ENCODE results near the gene TTBK1. TPM values are rescaled to one million over a fixed set of nuclear protein-coding genes. Genes with fewer than 3 reads are reported as not detected.

Gene TTBK1
- total RNA-seq (10 to 100 TPM in 1 of 2 donors, 1 to 10 TPM in 1; 6.1 to 12.3 TPM), polyA plus RNA-seq (ENCODE audit: insufficient read length in 2 of 2) (10 to 100 TPM; 26.3 to 29.9 TPM)
- long read RNA-seq, donor 1, full-length matches to known transcripts = 1 of 1 reads
- long read RNA-seq, donor 1, partial matches to known transcripts = 0 of 1 reads
- long read RNA-seq, donor 1, other reads (novel, unspliced or antisense) = 0 of 1 reads
- long read RNA-seq, donor 2 = 0 reads
- long read RNA-seq, donor 3 = 0 reads
- long read RNA-seq, donor 4 = 0 reads

GRCh38 chr6:43242908-43243663 lies at the start of gene TTBK1:
TSS of gene TTBK1 (plus strand) at chr6:43243481. CDS start at chr6:43246661, 3,180 bp downstream.
- peaks cover 15% of the 10 kb centered on the region for H3K27me3 ChIP-seq (ENCODE audit: control insufficient read depth, insufficient read depth, low read length)
- 6% methylated on average over 47 of the region's 47 CpGs for WGBS (ENCODE audit: insufficient coverage)
- peaks cover 7% of the 10 kb centered on the region for H3K36me3 ChIP-seq (ENCODE audit: control insufficient read depth, insufficient read depth, low read length)
- no peaks in the 10 kb centered on the region for H3K9me3 ChIP-seq (ENCODE audit: control insufficient read depth, insufficient read depth, low read length)
- H3K4me1 ChIP-seq (ENCODE audit: control insufficient read depth, insufficient read depth, low read length) = peaks cover 35% of the 10 kb centered on the region
- H3K4me3 ChIP-seq (ENCODE audit: low read depth, low read length) = peak within 1 kb of the TSS; percentile 35
- H3K27ac ChIP-seq (ENCODE audit: low read depth, low read length) = no peak within 1 kb of the TSS
- peak in 4 of 6 donors; percentile 46 to 93 (median 66) for DNase-seq (ENCODE audit: low read depth in 4 of 6, low spot score in 6 of 6)

- no peak for DNase-seq (ENCODE audit: low read depth in 4 of 6, low spot score in 6 of 6)
- no peaks in the 10 kb centered on the region for H3K27me3 ChIP-seq (ENCODE audit: control insufficient read depth, insufficient read depth, low read length)
- no peak overlapping the region for H3K27ac ChIP-seq (ENCODE audit: low read depth, low read length)
- no peaks in the 10 kb centered on the region for H3K4me1 ChIP-seq (ENCODE audit: control insufficient read depth, insufficient read depth, low read length)
- peaks cover 74% of the 10 kb centered on the region for H3K36me3 ChIP-seq (ENCODE audit: control insufficient read depth, insufficient read depth, low read length)
- 89% methylated on average over 4 of the region's 5 CpGs for WGBS (ENCODE audit: insufficient coverage)
- H3K9me3 ChIP-seq (ENCODE audit: control insufficient read depth, insufficient read depth, low read length) = no peaks in the 10 kb centered on the region
- no peak overlapping the region for H3K4me3 ChIP-seq (ENCODE audit: low read depth, low read length)
Measured at GRCh38 chr6:43193929-43194328, 49.4 kb upstream of the TTBK1 start.

- no peak overlapping the region for H3K4me3 ChIP-seq (ENCODE audit: low read depth, low read length)
- H3K27ac ChIP-seq (ENCODE audit: low read depth, low read length) = no peak overlapping the region
- no peaks in the 10 kb centered on the region for H3K9me3 ChIP-seq (ENCODE audit: control insufficient read depth, insufficient read depth, low read length)
- WGBS (ENCODE audit: insufficient coverage) = 71% methylated on average over 4 of the region's 5 CpGs
- H3K36me3 ChIP-seq (ENCODE audit: control insufficient read depth, insufficient read depth, low read length) = peaks cover 82% of the 10 kb centered on the region
- H3K27me3 ChIP-seq (ENCODE audit: control insufficient read depth, insufficient read depth, low read length) = no peaks in the 10 kb centered on the region
- no peak for DNase-seq (ENCODE audit: low read depth in 4 of 6, low spot score in 6 of 6)
- H3K4me1 ChIP-seq (ENCODE audit: control insufficient read depth, insufficient read depth, low read length) = no peaks in the 10 kb centered on the region
Measured at GRCh38 chr6:43196337-43196736, 46.9 kb upstream of the TTBK1 start.

GRCh38 chr6:43199912-43200311 lies 43.4 kb upstream of the TTBK1 start:
- Histone ChIP-seq H3K4me1 (ENCODE audit: control insufficient read depth, insufficient read depth, low read length) (no peaks in the 10 kb centered on the region), H3K9me3 (ENCODE audit: control insufficient read depth, insufficient read depth, low read length) (no peaks in the 10 kb centered on the region), H3K27ac (ENCODE audit: low read depth, low read length) (no peak overlapping the region), H3K36me3 (ENCODE audit: control insufficient read depth, insufficient read depth, low read length) (peaks cover 75% of the 10 kb centered on the region), H3K4me3 (ENCODE audit: low read depth, low read length) (no peak overlapping the region), H3K27me3 (ENCODE audit: control insufficient read depth, insufficient read depth, low read length) (no peaks in the 10 kb centered on the region)
- WGBS (ENCODE audit: insufficient coverage) = 87% methylated on average over 4 of the region's 6 CpGs
- no peak for DNase-seq (ENCODE audit: low read depth in 4 of 6, low spot score in 6 of 6)

GRCh38 chr6:43200541-43200940 lies 42.7 kb upstream of the TTBK1 start:
- DNase-seq (ENCODE audit: low read depth in 4 of 6, low spot score in 6 of 6) = no peak
- Histone ChIP-seq H3K27me3 (ENCODE audit: control insufficient read depth, insufficient read depth, low read length) (no peaks in the 10 kb centered on the region), H3K4me1 (ENCODE audit: control insufficient read depth, insufficient read depth, low read length) (no peaks in the 10 kb centered on the region), H3K4me3 (ENCODE audit: low read depth, low read length) (no peak overlapping the region), H3K9me3 (ENCODE audit: control insufficient read depth, insufficient read depth, low read length) (no peaks in the 10 kb centered on the region), H3K27ac (ENCODE audit: low read depth, low read length) (no peak overlapping the region), H3K36me3 (ENCODE audit: control insufficient read depth, insufficient read depth, low read length) (peaks cover 77% of the 10 kb centered on the region)
- no CpG with 5 or more reads among the region's 6 CpGs for WGBS (ENCODE audit: insufficient coverage)

GRCh38 chr6:43202451-43202850 lies 40.8 kb upstream of the TTBK1 start:
- Histone ChIP-seq H3K4me1 (ENCODE audit: control insufficient read depth, insufficient read depth, low read length) (no peaks in the 10 kb centered on the region), H3K4me3 (ENCODE audit: low read depth, low read length) (no peak overlapping the region), H3K27me3 (ENCODE audit: control insufficient read depth, insufficient read depth, low read length) (no peaks in the 10 kb centered on the region), H3K36me3 (ENCODE audit: control insufficient read depth, insufficient read depth, low read length) (peaks cover 67% of the 10 kb centered on the region), H3K27ac (ENCODE audit: low read depth, low read length) (no peak overlapping the region), H3K9me3 (ENCODE audit: control insufficient read depth, insufficient read depth, low read length) (no peaks in the 10 kb centered on the region)
- no CpG with 5 or more reads among the region's 5 CpGs for WGBS (ENCODE audit: insufficient coverage)
- no peak for DNase-seq (ENCODE audit: low read depth in 4 of 6, low spot score in 6 of 6)

- no peaks in the 10 kb centered on the region for H3K9me3 ChIP-seq (ENCODE audit: control insufficient read depth, insufficient read depth, low read length)
- H3K27me3 ChIP-seq (ENCODE audit: control insufficient read depth, insufficient read depth, low read length) = no peaks in the 10 kb centered on the region
- no peaks in the 10 kb centered on the region for H3K4me1 ChIP-seq (ENCODE audit: control insufficient read depth, insufficient read depth, low read length)
- H3K36me3 ChIP-seq (ENCODE audit: control insufficient read depth, insufficient read depth, low read length) = peaks cover 62% of the 10 kb centered on the region
- WGBS (ENCODE audit: insufficient coverage) = 89% methylated on average over 17 of the region's 17 CpGs
- H3K4me3 ChIP-seq (ENCODE audit: low read depth, low read length) = no peak overlapping the region
- no peak overlapping the region for H3K27ac ChIP-seq (ENCODE audit: low read depth, low read length)
- DNase-seq (ENCODE audit: low read depth in 4 of 6, low spot score in 6 of 6) = no peak
Measured at GRCh38 chr6:43203029-43203717, 40.1 kb upstream of the TTBK1 start.

- no peaks in the 10 kb centered on the region for H3K9me3 ChIP-seq (ENCODE audit: control insufficient read depth, insufficient read depth, low read length)
- H3K27ac ChIP-seq (ENCODE audit: low read depth, low read length) = no peak overlapping the region
- H3K4me3 ChIP-seq (ENCODE audit: low read depth, low read length) = no peak overlapping the region
- H3K36me3 ChIP-seq (ENCODE audit: control insufficient read depth, insufficient read depth, low read length) = peaks cover 59% of the 10 kb centered on the region
- no peak for DNase-seq (ENCODE audit: low read depth in 4 of 6, low spot score in 6 of 6)
- H3K27me3 ChIP-seq (ENCODE audit: control insufficient read depth, insufficient read depth, low read length) = no peaks in the 10 kb centered on the region
- 84% methylated on average over 8 of the region's 8 CpGs for WGBS (ENCODE audit: insufficient coverage)
- H3K4me1 ChIP-seq (ENCODE audit: control insufficient read depth, insufficient read depth, low read length) = no peaks in the 10 kb centered on the region
Measured at GRCh38 chr6:43203718-43204095, 39.6 kb upstream of the TTBK1 start.

GRCh38 chr6:43204271-43205105 lies 38.8 kb upstream of the TTBK1 start:
- no peaks in the 10 kb centered on the region for H3K9me3 ChIP-seq (ENCODE audit: control insufficient read depth, insufficient read depth, low read length)
- WGBS (ENCODE audit: insufficient coverage) = 93% methylated on average over 20 of the region's 23 CpGs
- peaks cover 51% of the 10 kb centered on the region for H3K36me3 ChIP-seq (ENCODE audit: control insufficient read depth, insufficient read depth, low read length)

More at GRCh38 chr6:43204271-43205105, 38.8 kb upstream of the TTBK1 start:
- Histone ChIP-seq H3K4me1 (ENCODE audit: control insufficient read depth, insufficient read depth, low read length) (no peaks in the 10 kb centered on the region), H3K27ac (ENCODE audit: low read depth, low read length) (no peak overlapping the region), H3K27me3 (ENCODE audit: control insufficient read depth, insufficient read depth, low read length) (no peaks in the 10 kb centered on the region), H3K4me3 (ENCODE audit: low read depth, low read length) (no peak overlapping the region)
- DNase-seq (ENCODE audit: low read depth in 4 of 6, low spot score in 6 of 6) = no peak

Measured in spinal cord (tissue), 10 donors.